Smooth muscle cell of bladder (primary cell): Measurements from ENCODE around the gene SYTL1. TPM values are rescaled to one million over a fixed set of nuclear protein-coding genes. Genes with fewer than 3 reads are reported as not detected.

Source experiments
- total RNA-seq: library from RNA; depleted of rRNA; stranded (reverse); fragments of >200 nt; gene quantifications from 2 replicates; pipeline ENCODE4 v1.2.3, GENCODE V29; 2014

SYTL1 gene, protein sequence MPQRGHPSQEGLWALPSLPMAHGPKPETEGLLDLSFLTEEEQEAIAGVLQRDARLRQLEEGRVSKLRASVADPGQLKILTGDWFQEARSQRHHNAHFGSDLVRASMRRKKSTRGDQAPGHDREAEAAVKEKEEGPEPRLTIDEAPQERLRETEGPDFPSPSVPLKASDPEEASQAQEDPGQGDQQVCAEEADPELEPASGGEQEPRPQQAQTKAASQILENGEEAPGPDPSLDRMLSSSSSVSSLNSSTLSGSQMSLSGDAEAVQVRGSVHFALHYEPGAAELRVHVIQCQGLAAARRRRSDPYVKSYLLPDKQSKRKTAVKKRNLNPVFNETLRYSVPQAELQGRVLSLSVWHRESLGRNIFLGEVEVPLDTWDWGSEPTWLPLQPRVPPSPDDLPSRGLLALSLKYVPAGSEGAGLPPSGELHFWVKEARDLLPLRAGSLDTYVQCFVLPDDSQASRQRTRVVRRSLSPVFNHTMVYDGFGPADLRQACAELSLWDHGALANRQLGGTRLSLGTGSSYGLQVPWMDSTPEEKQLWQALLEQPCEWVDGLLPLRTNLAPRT
- 0.14 and 0.18 TPM in 2 replicates for total RNA-seq

DNA sequence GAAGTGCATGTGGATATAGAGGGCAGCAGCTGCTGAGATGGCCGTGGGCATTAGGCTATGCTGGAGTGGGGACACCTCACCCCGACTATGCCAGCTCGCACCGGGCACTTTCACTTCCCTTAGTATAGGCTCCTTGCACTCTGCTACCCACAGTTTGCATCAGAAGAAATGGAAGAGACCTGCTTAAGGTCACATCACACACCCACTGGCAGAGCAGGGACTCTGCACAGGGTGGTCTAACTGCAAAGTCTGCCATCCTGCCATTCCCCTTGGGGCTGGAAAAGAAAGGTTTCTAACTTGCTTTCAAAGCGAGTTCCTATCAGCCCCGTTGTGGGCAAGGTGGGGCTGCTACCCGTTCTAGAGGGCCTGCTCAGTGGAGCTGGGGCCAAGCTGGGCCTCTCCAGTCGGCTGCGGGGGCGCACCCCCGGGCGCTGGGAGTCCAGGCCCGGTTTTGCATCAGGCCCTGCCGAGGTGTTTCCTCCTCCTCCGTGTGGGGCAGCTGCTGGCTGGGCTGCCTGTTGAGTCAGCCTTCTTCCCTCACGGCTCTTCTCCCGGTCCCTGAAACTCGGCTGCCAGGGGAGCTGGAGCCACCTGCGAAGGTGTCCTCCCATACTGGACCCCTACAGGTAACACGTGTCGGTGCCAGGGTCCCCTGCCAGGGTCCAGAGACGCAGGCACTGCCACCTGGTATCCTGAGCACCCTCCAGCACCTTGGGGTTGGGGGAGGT is at the start of gene SYTL1:
TSS of gene SYTL1 (plus strand) at position 498 of the 728 bp plus-strand sequence. CDS start 3,313 bp downstream, outside the sequence.

DNA sequence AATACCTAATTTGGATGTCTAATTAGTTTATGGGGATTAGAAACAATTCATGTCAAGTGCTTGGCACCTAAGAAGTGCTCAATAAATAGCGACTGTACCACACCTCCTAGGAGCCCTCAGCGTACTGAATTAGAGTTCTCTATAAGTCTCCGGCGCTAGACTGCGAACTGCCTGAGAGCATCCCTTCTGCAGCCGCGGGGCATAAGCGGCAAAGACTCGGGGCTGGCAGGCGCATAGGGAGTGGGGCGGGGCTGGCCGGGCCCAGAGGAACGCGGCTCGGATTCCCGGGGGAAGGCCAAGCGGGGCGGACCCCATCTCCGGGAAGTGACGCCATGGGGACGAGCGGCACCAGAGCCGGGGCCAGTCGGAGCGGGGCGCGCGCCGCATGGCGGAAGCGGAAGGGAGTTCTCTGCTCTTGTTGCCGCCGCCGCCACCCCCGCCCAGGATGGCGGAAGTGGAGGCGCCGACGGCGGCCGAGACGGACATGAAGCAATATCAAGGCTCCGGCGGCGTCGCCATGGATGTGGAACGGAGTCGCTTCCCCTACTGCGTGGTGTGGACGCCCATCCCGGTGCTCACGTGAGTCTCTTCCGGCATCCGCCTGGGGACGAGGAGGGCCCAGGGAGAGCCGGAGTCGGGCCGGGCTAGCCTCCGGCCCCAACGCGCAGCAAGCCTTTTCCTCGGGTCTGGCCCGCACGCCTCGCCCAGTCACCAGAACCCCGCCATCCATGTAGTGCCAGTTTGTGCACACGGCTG is 19.8 kb upstream of the SYTL1 start, which contains the start of gene TMEM222:
TSS of gene TMEM222 (plus strand) at position 351 of the 756 bp plus-strand sequence. CDS start at position 386, 35 bp downstream.

DNA sequence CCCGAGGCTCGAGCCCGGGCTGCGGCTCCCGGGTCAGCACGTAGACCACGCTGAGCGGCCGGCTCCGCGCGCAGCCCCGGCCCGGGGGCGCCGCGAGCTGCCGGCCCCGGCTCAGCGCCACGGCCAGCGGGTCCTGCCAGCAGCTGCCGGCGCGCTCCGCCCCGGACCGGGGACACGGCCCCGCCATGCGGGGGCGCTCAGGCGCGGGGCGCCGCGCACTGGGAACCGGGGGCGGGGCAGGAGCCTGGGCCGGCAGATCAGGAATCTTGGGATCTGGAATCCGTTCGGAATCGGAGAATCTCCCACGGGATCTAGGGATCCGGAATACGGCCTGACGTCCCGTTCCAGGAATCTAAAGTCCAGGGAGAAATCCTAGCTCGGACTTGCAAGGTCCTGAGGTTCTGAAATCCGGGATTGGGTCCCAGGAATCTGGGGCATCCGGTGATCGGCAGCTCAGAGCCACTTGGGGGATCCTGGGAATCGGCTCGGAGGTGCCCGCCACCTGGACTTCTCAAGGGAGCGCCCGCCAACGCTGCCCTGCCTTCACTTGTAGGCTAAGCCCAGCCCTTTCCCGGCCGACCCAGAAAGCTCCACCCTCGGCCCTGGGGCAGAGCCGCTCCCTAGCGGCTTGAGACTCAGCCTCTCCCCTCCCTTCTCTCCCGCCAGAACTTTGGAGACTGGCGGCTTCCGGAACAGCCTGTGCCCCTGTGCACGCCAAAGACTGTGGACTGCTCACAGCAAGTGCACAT is 24.8 kb downstream of the SYTL1 start, which contains the start of gene MAP3K6:
TSS of gene MAP3K6 (minus strand) at position 551 of the 749 bp plus-strand sequence. CDS start at position 187, 364 bp downstream.

DNA sequence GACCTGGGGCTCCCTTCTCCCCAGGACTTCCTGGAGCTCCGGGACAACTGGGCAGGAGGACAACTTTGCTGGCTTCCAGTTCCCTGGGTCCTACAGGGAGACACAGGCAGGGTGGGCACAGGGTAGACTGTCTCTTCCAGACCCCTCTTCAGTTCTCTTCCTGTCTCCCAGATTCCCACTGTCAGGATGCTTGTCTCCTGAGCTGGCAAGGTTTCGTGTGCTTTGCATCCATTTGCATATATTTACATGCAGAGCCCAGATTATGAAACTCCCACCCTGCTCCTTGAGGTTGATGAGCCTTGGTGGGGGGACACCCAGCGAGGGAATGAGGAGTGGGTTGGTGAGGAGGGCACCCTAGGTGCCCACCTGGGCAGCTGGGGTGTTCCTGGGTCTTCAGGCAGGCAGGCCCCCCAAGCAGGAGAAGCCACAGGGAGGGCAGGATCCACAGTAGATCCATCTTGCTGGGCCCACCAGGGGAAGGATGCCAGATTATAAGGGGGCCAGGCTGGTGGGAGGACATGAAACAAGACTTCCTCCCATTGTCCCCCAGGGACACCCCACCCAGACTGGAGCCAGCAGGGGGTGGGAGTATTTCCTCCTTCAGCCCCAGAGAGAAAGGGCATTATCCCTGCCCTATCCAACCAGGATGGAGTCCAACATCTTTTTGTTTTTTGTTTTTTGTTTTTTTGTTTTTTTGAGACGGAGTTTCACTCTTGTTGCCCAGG is 32.7 kb downstream of the SYTL1 start, which contains the start of gene FCN3:
TSS of gene FCN3 (minus strand) at position 463 of the 725 bp plus-strand sequence. CDS start at position 457, 6 bp downstream.

DNA sequence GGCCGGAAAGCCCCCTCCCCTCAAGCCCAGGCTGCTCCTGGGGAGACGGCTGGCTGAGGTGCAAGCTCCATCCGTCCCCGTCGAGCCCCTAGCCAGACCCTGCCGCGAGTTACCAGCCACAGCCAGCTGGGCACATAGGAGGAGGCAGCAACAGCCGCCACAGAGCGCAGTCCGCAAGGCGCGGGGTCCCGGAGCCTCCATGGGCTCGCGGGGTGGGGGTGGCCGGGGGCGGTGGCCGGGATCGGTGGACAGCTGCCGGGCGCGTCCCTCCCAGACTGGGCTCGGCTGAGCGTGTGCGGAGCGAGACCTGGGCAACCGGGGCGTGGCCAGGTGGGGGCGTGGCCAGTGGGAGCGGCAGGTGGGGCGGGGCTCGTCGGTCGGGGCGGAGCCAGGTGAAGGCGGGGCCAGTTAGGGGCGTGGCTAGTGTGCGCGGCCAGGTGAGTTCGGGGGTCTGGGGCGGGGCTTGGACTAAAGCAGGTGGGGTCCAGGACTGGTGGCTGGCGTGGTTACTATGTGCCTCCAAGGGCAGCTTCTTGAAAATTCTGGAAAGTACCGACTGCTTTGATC is 41.3 kb downstream of the SYTL1 start, which contains the start of gene CD164L2:
TSS of gene CD164L2 (minus strand) at position 295 of the 567 bp plus-strand sequence. CDS start at position 201, 94 bp downstream.

DNA sequence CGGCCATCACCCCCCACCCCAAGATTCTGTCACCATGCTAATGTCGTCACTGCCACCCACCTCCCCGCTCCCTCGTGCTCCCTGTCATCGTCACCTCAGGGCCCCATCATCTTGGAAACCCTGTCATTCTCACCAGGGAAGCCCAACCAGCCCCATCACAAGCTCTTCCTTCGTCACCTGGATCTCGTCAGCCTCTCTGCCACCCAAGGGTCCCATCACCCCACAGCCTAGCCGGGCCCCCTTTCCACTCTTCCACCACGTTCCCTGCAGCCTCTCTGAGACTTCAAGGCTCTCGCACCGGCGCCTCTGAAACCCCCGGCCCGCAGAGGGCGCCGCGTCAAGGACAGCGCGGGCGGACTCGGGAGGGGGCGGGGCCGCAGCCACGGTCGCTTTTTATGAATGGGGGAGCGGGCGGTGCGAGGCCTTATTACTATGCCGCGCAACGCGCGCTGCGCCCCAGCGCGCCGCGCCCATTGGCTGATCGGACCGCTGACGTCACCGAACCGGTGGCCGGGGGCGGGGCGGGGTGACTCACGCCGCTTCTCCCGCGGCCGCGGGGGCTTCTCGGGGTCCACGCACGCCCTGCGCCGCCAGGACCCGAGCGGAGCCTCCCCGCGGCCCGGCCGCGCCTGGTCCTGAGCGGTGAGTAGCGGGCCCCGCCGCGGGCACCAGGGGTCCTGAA is 50.4 kb downstream of the SYTL1 start, which contains the start of gene GPR3:
TSS of gene GPR3 (plus strand) at position 527 of the 682 bp plus-strand sequence. CDS start 1,177 bp downstream, outside the sequence.

Other genes starting within 250 kb of the SYTL1 start
- gene SLC9A1, start 186.9 kb upstream of the SYTL1 start, total RNA-seq, result 3.4 and 5.0 TPM in 2 replicates
- gene WDTC1, start 107.4 kb upstream of the SYTL1 start, total RNA-seq, result 14.6 and 19.9 TPM in 2 replicates
- gene TMEM222, start 19.9 kb upstream of the SYTL1 start, total RNA-seq, result 22.9 and 23.5 TPM in 2 replicates
- gene MAP3K6, start 24.9 kb downstream of the SYTL1 start, total RNA-seq, result 8.7 and 13.0 TPM in 2 replicates
- not detected in 2 replicates for gene FCN3, start 32.8 kb downstream of the SYTL1 start, total RNA-seq
- not detected in 2 replicates for gene CD164L2, start 41.3 kb downstream of the SYTL1 start, total RNA-seq
- gene GPR3, start 50.6 kb downstream of the SYTL1 start, total RNA-seq, result 0.09 and 0.14 TPM in 2 replicates
- 10.0 and 12.9 TPM in 2 replicates for gene WASF2, start 148.1 kb downstream of the SYTL1 start, total RNA-seq